SK-N-SH (cell line): ENCODE measurements around the gene MTUS2. TPM values are rescaled to one million over a fixed set of nuclear protein-coding genes. Genes with fewer than 3 reads are reported as not detected.

Experiments used
- CTCF ChIA-PET: fragments of 300-600, 350-600 bp; formaldehyde crosslinking; extraction: SDS; loops from one replicate; lab custom pipeline; 2021; lab: Yijun Ruan, JAX
- POLR2A ChIA-PET: fragments of 350-600 bp; sonication (Branson Sonifier 250); formaldehyde crosslinking; extraction: SDS; loops from one replicate; lab custom pipeline; 2020; ENCODE audit warnings: antibody characterized with exemption, inconsistent platforms; lab: Yijun Ruan, JAX
- DNase-seq: peaks from one replicate; pipeline ENCODE4 v3.0.0; 2012
- H2AFZ ChIP-seq: fragments of 200-600 bp; sonication (generic); 2 replicates; pipeline ENCODE4 v1.8.1; 2016; ENCODE audit warnings: antibody characterized with exemption, mild to moderate bottlenecking, low read depth
- H3F3A ChIP-seq: fragments of 200-600 bp; sonication (generic); replicated peaks from 2 replicates; pipeline ENCODE3; 2016; ENCODE audit warnings: antibody characterized with exemption, mild to moderate bottlenecking; ENCODE audit not compliant: insufficient read depth
- H3K27ac ChIP-seq, 2 experiments: fragments of 200-500 bp in 1 of 2; fragments of 200-600 bp in 1 of 2; sonication (Bioruptor generic) in 1 of 2; sonication (generic), shearing (Covaris generic) in 1 of 2; 2 replicates each; pipeline versions ENCODE4 v1.5.1 to v1.6.1; 2014 to 2016; ENCODE audit warnings: low read depth in 2 of 2, inconsistent platforms in 1 of 2, low read length in 1 of 2, mild to moderate bottlenecking in 1 of 2, mixed read lengths in 1 of 2
- H3K27me3 ChIP-seq: fragments of 200-600 bp; sonication (generic), shearing (Covaris generic); 2 replicates; pipeline ENCODE4 v1.6.1; 2016; ENCODE audit warnings: mixed run types; ENCODE audit not compliant: insufficient read depth
- H3K36me3 ChIP-seq, 2 experiments: fragments of 200-500 bp in 1 of 2; fragments of 200-600 bp in 1 of 2; sonication (Bioruptor generic) in 1 of 2; sonication (generic) in 1 of 2; replicated peaks in 1 of 2; 2 replicates each; pipeline versions ENCODE3 to v1.5.1; 2014 to 2016; ENCODE audit warnings: low read length in 1 of 2, mild to moderate bottlenecking in 1 of 2; ENCODE audit not compliant: insufficient read depth in 2 of 2, control insufficient read depth in 1 of 2
- H3K4me1 ChIP-seq, 2 experiments: fragments of 200-500 bp in 1 of 2; fragments of 200-600 bp in 1 of 2; sonication (Bioruptor generic) in 1 of 2; sonication (generic), shearing (Covaris generic) in 1 of 2; 2 replicates each; pipeline versions ENCODE4 v1.5.1 to v1.6.1; 2014 to 2016; ENCODE audit warnings: low read depth in 1 of 2, low read length in 1 of 2, mixed run types in 1 of 2; ENCODE audit not compliant: insufficient read depth in 2 of 2, control insufficient read depth in 1 of 2
- H3K4me2 ChIP-seq: fragments of 200-600 bp; sonication (generic), shearing (Covaris generic); 2 replicates; pipeline ENCODE4 v1.6.1; 2017; ENCODE audit warnings: mixed run types
- H3K4me3 ChIP-seq, 2 experiments: fragments of 200-500 bp in 1 of 2; fragments of 200-600 bp in 1 of 2; sonication (Bioruptor generic) in 1 of 2; sonication (generic), shearing (Covaris generic) in 1 of 2; 2 replicates each; pipeline versions ENCODE4 v1.5.1 to v1.8.1; 2014 to 2016; ENCODE audit warnings: low read depth in 2 of 2, inconsistent platforms in 1 of 2, low read length in 1 of 2, mild to moderate bottlenecking in 1 of 2, mixed read lengths in 1 of 2, moderate library complexity in 1 of 2
- H3K79me2 ChIP-seq: fragments of 200-600 bp; sonication (generic); 2 replicates; pipeline ENCODE4 v1.8.1; 2017; ENCODE audit warnings: mild to moderate bottlenecking; ENCODE audit not compliant: insufficient read depth
- H3K9ac ChIP-seq: fragments of 200-600 bp; sonication (generic); 2 replicates; pipeline ENCODE4 v1.6.1; 2017; ENCODE audit warnings: mixed run types
- H3K9me2 ChIP-seq: fragments of 200-600 bp; sonication (generic); 2 replicates; pipeline ENCODE4 v1.6.1; 2017; ENCODE audit warnings: mixed run types
- H3K9me3 ChIP-seq: fragments of 200-600 bp; sonication (generic); 2 replicates; pipeline ENCODE4 v1.6.1; 2017; ENCODE audit warnings: mixed run types, mild to moderate bottlenecking, moderate library complexity
- H4K20me1 ChIP-seq: fragments of 200-600 bp; sonication (generic); 2 replicates; pipeline ENCODE4 v1.6.1; 2017; ENCODE audit warnings: mild to moderate bottlenecking, mixed run types; ENCODE audit not compliant: insufficient read depth
- CHD2 ChIP-seq: fragments of 150-350 bp; IDR thresholded peaks from 2 replicates; pipeline ENCODE4 v1.6.1; 2018; ENCODE audit warnings: low read length; ENCODE audit not compliant: partially characterized antibody
- ELF1 ChIP-seq: IDR thresholded peaks from 2 replicates; pipeline ENCODE4 v1.4.0; 2012
- FOXJ3 ChIP-seq: sonication (generic); formaldehyde crosslinking; IDR thresholded peaks from 2 replicates; pipeline ENCODE4 v1.5.1; 2020; ENCODE audit warnings: mild to moderate bottlenecking, missing genetic modification reagents
- FOXM1 ChIP-seq: IDR thresholded peaks from 2 replicates; pipeline ENCODE4 v1.4.0; 2012; ENCODE audit warnings: low read depth, mild to moderate bottlenecking
- MAX ChIP-seq: IDR thresholded peaks from 2 replicates; pipeline ENCODE4 v1.4.0; 2012; ENCODE audit warnings: low read depth
- PBX3 ChIP-seq: IDR thresholded peaks from 2 replicates; pipeline ENCODE4; 2012
- POLR2AphosphoS5 ChIP-seq: IDR thresholded peaks from 2 replicates; pipeline ENCODE4 v1.6.1; 2012; ENCODE audit warnings: low read depth, low read length
- RCOR1 ChIP-seq: fragments of 150-350 bp; IDR thresholded peaks from 2 replicates; pipeline ENCODE4 v1.6.1; 2017; ENCODE audit warnings: antibody characterized with exemption, low read length
- REST ChIP-seq: IDR thresholded peaks from 2 replicates; pipeline ENCODE4 v1.6.1; 2012; ENCODE audit warnings: mild to moderate bottlenecking, low read depth, low read length, moderate library complexity
- RXRA ChIP-seq: IDR thresholded peaks from 2 replicates; pipeline ENCODE4 v1.4.0; 2012; ENCODE audit warnings: low read depth, mild to moderate bottlenecking, borderline replicate concordance
- SIN3A ChIP-seq: IDR thresholded peaks from 2 replicates; pipeline ENCODE4 v1.6.1; 2012; ENCODE audit warnings: low read depth, mild to moderate bottlenecking, low read length, moderate library complexity, borderline replicate concordance
- SMC3 ChIP-seq: IDR thresholded peaks from 2 replicates; pipeline ENCODE4 v1.6.1; 2012; ENCODE audit warnings: low read depth, low read length, improper control_type of control experiment
- TAF1 ChIP-seq: IDR thresholded peaks from 2 replicates; pipeline ENCODE4 v1.6.1; 2012; ENCODE audit warnings: low read depth, mild to moderate bottlenecking, low read length, moderate library complexity, borderline replicate concordance
- TCF12 ChIP-seq: IDR thresholded peaks from 2 replicates; pipeline ENCODE4 v1.4.0; 2012
- USF2 ChIP-seq: fragments of 150-350 bp; IDR thresholded peaks from 2 replicates; pipeline ENCODE4 v1.6.1; 2017; ENCODE audit warnings: antibody characterized with exemption, low read length, low read depth, borderline replicate concordance
- YY1 ChIP-seq: IDR thresholded peaks from 2 replicates; pipeline ENCODE4 v1.4.0; 2012; ENCODE audit warnings: low read depth, mild to moderate bottlenecking
- WGBS: methylation state at CpG from one replicate; pipeline ENCODE4 v1.1.6; 2017; ENCODE audit warnings: low lambda C conversion rate; 5-methylcytosine and 5-hydroxymethylcytosine counted together
- polyA plus RNA-seq, 3 experiments: library from polyadenylated mRNA; depleted of rRNA; stranded (reverse); fragments of >200 nt; gene quantifications; 2 replicates each; pipeline ENCODE4 v1.2.3, GENCODE V29; 2012

Gene MTUS2
- polyA plus RNA-seq, 1 of the 3 experiments (the other 2 are of a cell fraction) = 1.7 TPM

- Histone ChIP-seq H3K27me3 (peaks cover 10% of the 10 kb centered on the region), H2AFZ (no peak overlapping the region), H3K27ac (no peak overlapping the region), H3K9me2 (no peaks in the 10 kb centered on the region), H4K20me1 (no peaks in the 10 kb centered on the region), H3K9me3 (no peaks in the 10 kb centered on the region), H3K79me2 (no peaks in the 10 kb centered on the region), H3K9ac (no peak overlapping the region), H3K36me3 (no peaks in the 10 kb centered on the region), H3F3A (no peaks in the 10 kb centered on the region), H3K4me2 (no peak overlapping the region), H3K4me3 (no peak overlapping the region), H3K4me1 (no peaks in the 10 kb centered on the region)
- TF ChIP-seq RCOR1 (no peak), SMC3 (no peak), ELF1 (no peak), RXRA (no peak), POLR2AphosphoS5 (no peak), FOXJ3 (CRISPR knock-in tag) (no peak), TAF1 (no peak), YY1 (no peak), FOXM1 (no peak)
- POLR2A ChIA-PET = no interaction called here
- DNase-seq = no peak
- CTCF ChIA-PET = no interaction called here
Measured at GRCh38 chr13:28976636-28977035, 156.5 kb downstream of the MTUS2 start.

GRCh38 chr13:28978574-28978973, 158.4 kb downstream of the MTUS2 start:
- Histone ChIP-seq H3K4me2 (no peak overlapping the region), H3K4me1 (no peaks in the 10 kb centered on the region), H3K9me3 (no peaks in the 10 kb centered on the region), H3K9me2 (no peaks in the 10 kb centered on the region), H3K9ac (no peak overlapping the region), H3K79me2 (no peaks in the 10 kb centered on the region), H3F3A (no peaks in the 10 kb centered on the region), H3K27ac (no peak overlapping the region), H4K20me1 (no peaks in the 10 kb centered on the region), H3K4me3 (no peak overlapping the region)
- CTCF ChIA-PET = no interaction called here
- no peak for DNase-seq
- TF ChIP-seq ELF1 = no peak
- TF ChIP-seq SIN3A = no peak
- TF ChIP-seq USF2 = no peak
- no peak for TF ChIP-seq PBX3
- TF ChIP-seq FOXJ3 (CRISPR knock-in tag) = no peak
- no peak for TF ChIP-seq TCF12
- no peak for TF ChIP-seq REST
- TF ChIP-seq MAX = no peak
- no peak for TF ChIP-seq RXRA
- TF ChIP-seq CHD2 = no peak
- TF ChIP-seq, all 33 proteins: peak for 0
- no peaks in the 10 kb centered on the region for H3K36me3 ChIP-seq
- POLR2A ChIA-PET = no interaction called here
- 0% methylated on average over 2 of the region's 3 CpGs for WGBS
- peaks cover 11% of the 10 kb centered on the region for H3K27me3 ChIP-seq
- no peak overlapping the region for H2AFZ ChIP-seq
